HepG2 (cell line): ENCODE measurements around the gene PSMD2. TPM values are rescaled to one million over a fixed set of nuclear protein-coding genes. Genes with fewer than 3 reads are reported as not detected.
A peak's percentile ranks its signal among the peaks of the same experiment; 100 is the strongest.

Experiments used
- ARID2 ChIP-seq: sonication (generic); formaldehyde crosslinking; IDR thresholded peaks from 2 replicates; pipeline ENCODE4 v1.8.1; 2022; ENCODE audit warnings: mild to moderate bottlenecking, missing genetic modification reagents, borderline replicate concordance
- CBFB ChIP-seq: sonication (generic); formaldehyde crosslinking; IDR thresholded peaks from 2 replicates; pipeline ENCODE4 v1.4.0; 2020; ENCODE audit warnings: missing genetic modification reagents
- CCDC6 ChIP-seq: sonication (generic); formaldehyde crosslinking; IDR thresholded peaks from 2 replicates; pipeline ENCODE4 v1.8.1; 2022; ENCODE audit warnings: mild to moderate bottlenecking, missing genetic modification reagents, moderate library complexity
- KMT2A ChIP-seq: sonication (generic); formaldehyde crosslinking; IDR thresholded peaks from 2 replicates; pipeline ENCODE4 v1.4.0; 2020; ENCODE audit warnings: missing genetic modification reagents
- MIER2 ChIP-seq: IDR thresholded peaks from 2 replicates; pipeline ENCODE4 v1.6.1; 2016; ENCODE audit warnings: missing biosample characterization, missing genetic modification reagents
- MXD4 ChIP-seq: IDR thresholded peaks from 2 replicates; pipeline ENCODE4 v1.6.1; 2016; ENCODE audit warnings: mild to moderate bottlenecking, missing biosample characterization, missing genetic modification reagents
- NFIB ChIP-seq: sonication (generic); formaldehyde crosslinking; IDR thresholded peaks from 2 replicates; pipeline ENCODE4 v1.9.0; 2021; ENCODE audit warnings: missing genetic modification reagents, mild to moderate bottlenecking, borderline replicate concordance
- PHF20 ChIP-seq: sonication (generic); formaldehyde crosslinking; IDR thresholded peaks from 2 replicates; pipeline ENCODE4 v1.5.0; 2020; ENCODE audit warnings: mild to moderate bottlenecking, missing genetic modification reagents
- POLR2A ChIP-seq, 2 experiments: IDR thresholded peaks; 2 replicates each; pipeline ENCODE4 v1.6.1; 2011; ENCODE audit warnings: low read depth in 2 of 2, low read length in 2 of 2, mild to moderate bottlenecking in 1 of 2, moderate library complexity in 1 of 2; ENCODE audit not compliant: insufficient read depth in 1 of 2
- SP5 ChIP-seq: IDR thresholded peaks from 2 replicates; pipeline ENCODE4 v1.6.1; 2016; ENCODE audit warnings: low read depth, borderline replicate concordance
- SPEN ChIP-seq: sonication (generic); formaldehyde crosslinking; IDR thresholded peaks from 2 replicates; pipeline ENCODE4 v1.5.1; 2020; ENCODE audit warnings: low read depth, mild to moderate bottlenecking, missing genetic modification reagents
- ZNF138 ChIP-seq: sonication (generic); formaldehyde crosslinking; IDR thresholded peaks from 2 replicates; pipeline ENCODE4 v1.5.0; 2020; ENCODE audit warnings: mild to moderate bottlenecking, low read depth, missing genetic modification reagents
- ZNF17 ChIP-seq: sonication (generic); formaldehyde crosslinking; IDR thresholded peaks from 2 replicates; pipeline ENCODE4 v1.5.0; 2020; ENCODE audit warnings: mild to moderate bottlenecking, missing genetic modification reagents
- ZNF24 ChIP-seq: fragments of 450-650 bp; IDR thresholded peaks from 2 replicates; pipeline ENCODE4 v1.6.1; 2017; ENCODE audit warnings: antibody characterized with exemption, mild to moderate bottlenecking
- ZNF510 ChIP-seq: sonication (generic); formaldehyde crosslinking; IDR thresholded peaks from 2 replicates; pipeline ENCODE4 v1.4.0; 2020; ENCODE audit warnings: low read depth, mild to moderate bottlenecking, missing genetic modification reagents
- polyA plus RNA-seq, 8 experiments: library from polyadenylated mRNA; depleted of rRNA in 3 of 8; stranded (reverse) in 7 of 8; unstranded in 1 of 8; fragments of >200 nt; fragmentation: Illumina TruSeq in 4 of 8; extraction: Trizol in 4 of 8; gene quantifications; 2 replicates each; pipeline versions ENCODE4 v1.2.1 to v1.2.3, GENCODE V29; 2011 to 2016; ENCODE audit warnings: low read depth in 4 of 8, missing spikeins in 1 of 8, mixed read lengths in 1 of 8; ENCODE audit not compliant: insufficient read depth in 1 of 8
- total RNA-seq, 5 experiments: library from RNA; depleted of rRNA; stranded (reverse); fragments of >200 nt; fragmentation: Illumina TruSeq; extraction: Trizol; gene quantifications; 2 replicates each; pipeline ENCODE4 v1.2.3, GENCODE V29; 2016; ENCODE audit warnings: low read depth in 1 of 5
- TF ChIP-seq, protein P1 (sequence below): sonication (generic); formaldehyde crosslinking; IDR thresholded peaks from 2 replicates; pipeline ENCODE4 v1.5.0; 2020; ENCODE audit warnings: missing genetic modification reagents, mild to moderate bottlenecking, borderline replicate concordance
- TF ChIP-seq, protein P2 (sequence below): sonication (generic); formaldehyde crosslinking; IDR thresholded peaks from 2 replicates; pipeline ENCODE4 v1.4.0; 2020; ENCODE audit warnings: missing genetic modification reagents, borderline replicate concordance
- TF ChIP-seq, protein P3 (sequence below): sonication (generic); formaldehyde crosslinking; IDR thresholded peaks from 2 replicates; pipeline ENCODE4 v1.4.0; 2020; ENCODE audit warnings: missing genetic modification reagents, borderline replicate concordance
- TF ChIP-seq, protein P4 (sequence below): sonication (generic); formaldehyde crosslinking; IDR thresholded peaks from 2 replicates; pipeline ENCODE4 v1.5.0; 2020; ENCODE audit warnings: missing genetic modification reagents
- TF ChIP-seq, protein P5 (sequence below): sonication (generic); formaldehyde crosslinking; IDR thresholded peaks from 2 replicates; pipeline ENCODE4 v1.5.0; 2020; ENCODE audit warnings: mild to moderate bottlenecking, missing genetic modification reagents, moderate library complexity

PSMD2 gene
- total and polyA plus RNA-seq, 2 of the 13 experiments (the other 11 are each of a cell fraction or from before 2014, with no cell fraction given): 125 to 200 TPM

DNA sequence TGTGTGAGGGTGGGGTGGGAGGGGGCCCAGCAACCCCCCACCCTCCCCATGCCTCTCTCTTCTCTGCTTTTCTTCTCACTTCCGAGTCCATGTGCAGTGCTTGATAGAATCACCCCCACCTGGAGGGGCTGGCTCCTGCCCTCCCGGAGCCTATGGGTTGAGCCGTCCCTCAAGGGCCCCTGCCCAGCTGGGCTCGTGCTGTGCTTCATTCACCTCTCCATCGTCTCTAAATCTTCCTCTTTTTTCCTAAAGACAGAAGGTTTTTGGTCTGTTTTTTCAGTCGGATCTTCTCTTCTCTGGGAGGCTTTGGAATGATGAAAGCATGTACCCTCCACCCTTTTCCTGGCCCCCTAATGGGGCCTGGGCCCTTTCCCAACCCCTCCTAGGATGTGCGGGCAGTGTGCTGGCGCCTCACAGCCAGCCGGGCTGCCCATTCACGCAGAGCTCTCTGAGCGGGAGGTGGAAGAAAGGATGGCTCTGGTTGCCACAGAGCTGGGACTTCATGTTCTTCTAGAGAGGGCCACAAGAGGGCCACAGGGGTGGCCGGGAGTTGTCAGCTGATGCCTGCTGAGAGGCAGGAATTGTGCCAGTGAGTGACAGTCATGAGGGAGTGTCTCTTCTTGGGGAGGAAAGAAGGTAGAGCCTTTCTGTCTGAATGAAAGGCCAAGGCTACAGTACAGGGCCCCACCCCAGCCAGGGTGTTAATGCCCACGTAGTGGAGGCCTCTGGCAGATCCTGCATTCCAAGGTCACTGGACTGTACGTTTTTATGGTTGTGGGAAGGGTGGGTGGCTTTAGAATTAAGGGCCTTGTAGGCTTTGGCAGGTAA, 46.5 kb downstream of the PSMD2 start (continued):
- TF ChIP-seq, protein P1, sequence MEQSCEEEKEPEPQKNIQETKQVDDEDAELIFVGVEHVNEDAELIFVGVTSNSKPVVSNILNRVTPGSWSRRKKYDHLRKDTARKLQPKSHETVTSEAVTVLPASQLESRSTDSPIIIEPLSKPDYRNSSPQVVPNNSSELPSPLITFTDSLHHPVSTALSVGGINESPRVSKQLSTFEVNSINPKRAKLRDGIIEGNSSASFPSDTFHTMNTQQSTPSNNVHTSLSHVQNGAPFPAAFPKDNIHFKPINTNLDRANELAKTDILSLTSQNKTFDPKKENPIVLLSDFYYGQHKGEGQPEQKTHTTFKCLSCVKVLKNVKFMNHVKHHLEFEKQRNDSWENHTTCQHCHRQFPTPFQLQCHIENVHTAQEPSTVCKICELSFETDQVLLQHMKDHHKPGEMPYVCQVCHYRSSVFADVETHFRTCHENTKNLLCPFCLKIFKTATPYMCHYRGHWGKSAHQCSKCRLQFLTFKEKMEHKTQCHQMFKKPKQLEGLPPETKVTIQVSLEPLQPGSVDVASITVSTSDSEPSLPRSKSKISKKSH (CRISPR knock-in tag): no peak
- TF ChIP-seq ARID2 (CRISPR knock-in tag) (no peak), CBFB (CRISPR knock-in tag) (0 out of 2 replicates have a peak, but pooled peaks have one; percentile 25), ZNF510 (CRISPR knock-in tag) (no peak), KMT2A (CRISPR knock-in tag) (no peak), SPEN (CRISPR knock-in tag) (0 out of 2 replicates have a peak, but pooled peaks have one; percentile 37), PHF20 (CRISPR knock-in tag) (no peak), ZNF24 (no peak), POLR2A (IDR thresholded peaks at IDR 0.05; ENCODE audit: insufficient read depth in 1 of 2, low read depth in 2 of 2, low read length in 2 of 2) (no peak), SP5 (0 out of 2 replicates have a peak, but pooled peaks have one; percentile 21), NFIB (CRISPR knock-in tag) (no peak), MXD4 (CRISPR knock-in tag) (no peak), ZNF138 (CRISPR knock-in tag) (no peak), CCDC6 (CRISPR knock-in tag) (no peak), ZNF17 (CRISPR knock-in tag) (no peak), MIER2 (CRISPR knock-in tag) (no peak)
- TF ChIP-seq, protein P2, sequence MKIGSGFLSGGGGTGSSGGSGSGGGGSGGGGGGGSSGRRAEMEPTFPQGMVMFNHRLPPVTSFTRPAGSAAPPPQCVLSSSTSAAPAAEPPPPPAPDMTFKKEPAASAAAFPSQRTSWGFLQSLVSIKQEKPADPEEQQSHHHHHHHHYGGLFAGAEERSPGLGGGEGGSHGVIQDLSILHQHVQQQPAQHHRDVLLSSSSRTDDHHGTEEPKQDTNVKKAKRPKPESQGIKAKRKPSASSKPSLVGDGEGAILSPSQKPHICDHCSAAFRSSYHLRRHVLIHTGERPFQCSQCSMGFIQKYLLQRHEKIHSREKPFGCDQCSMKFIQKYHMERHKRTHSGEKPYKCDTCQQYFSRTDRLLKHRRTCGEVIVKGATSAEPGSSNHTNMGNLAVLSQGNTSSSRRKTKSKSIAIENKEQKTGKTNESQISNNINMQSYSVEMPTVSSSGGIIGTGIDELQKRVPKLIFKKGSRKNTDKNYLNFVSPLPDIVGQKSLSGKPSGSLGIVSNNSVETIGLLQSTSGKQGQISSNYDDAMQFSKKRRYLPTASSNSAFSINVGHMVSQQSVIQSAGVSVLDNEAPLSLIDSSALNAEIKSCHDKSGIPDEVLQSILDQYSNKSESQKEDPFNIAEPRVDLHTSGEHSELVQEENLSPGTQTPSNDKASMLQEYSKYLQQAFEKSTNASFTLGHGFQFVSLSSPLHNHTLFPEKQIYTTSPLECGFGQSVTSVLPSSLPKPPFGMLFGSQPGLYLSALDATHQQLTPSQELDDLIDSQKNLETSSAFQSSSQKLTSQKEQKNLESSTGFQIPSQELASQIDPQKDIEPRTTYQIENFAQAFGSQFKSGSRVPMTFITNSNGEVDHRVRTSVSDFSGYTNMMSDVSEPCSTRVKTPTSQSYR (CRISPR knock-in tag): no peak
- TF ChIP-seq, protein P3, sequence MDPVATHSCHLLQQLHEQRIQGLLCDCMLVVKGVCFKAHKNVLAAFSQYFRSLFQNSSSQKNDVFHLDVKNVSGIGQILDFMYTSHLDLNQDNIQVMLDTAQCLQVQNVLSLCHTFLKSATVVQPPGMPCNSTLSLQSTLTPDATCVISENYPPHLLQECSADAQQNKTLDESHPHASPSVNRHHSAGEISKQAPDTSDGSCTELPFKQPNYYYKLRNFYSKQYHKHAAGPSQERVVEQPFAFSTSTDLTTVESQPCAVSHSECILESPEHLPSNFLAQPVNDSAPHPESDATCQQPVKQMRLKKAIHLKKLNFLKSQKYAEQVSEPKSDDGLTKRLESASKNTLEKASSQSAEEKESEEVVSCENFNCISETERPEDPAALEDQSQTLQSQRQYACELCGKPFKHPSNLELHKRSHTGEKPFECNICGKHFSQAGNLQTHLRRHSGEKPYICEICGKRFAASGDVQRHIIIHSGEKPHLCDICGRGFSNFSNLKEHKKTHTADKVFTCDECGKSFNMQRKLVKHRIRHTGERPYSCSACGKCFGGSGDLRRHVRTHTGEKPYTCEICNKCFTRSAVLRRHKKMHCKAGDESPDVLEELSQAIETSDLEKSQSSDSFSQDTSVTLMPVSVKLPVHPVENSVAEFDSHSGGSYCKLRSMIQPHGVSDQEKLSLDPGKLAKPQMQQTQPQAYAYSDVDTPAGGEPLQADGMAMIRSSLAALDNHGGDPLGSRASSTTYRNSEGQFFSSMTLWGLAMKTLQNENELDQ (CRISPR knock-in tag): no peak
- TF ChIP-seq, protein P4, sequence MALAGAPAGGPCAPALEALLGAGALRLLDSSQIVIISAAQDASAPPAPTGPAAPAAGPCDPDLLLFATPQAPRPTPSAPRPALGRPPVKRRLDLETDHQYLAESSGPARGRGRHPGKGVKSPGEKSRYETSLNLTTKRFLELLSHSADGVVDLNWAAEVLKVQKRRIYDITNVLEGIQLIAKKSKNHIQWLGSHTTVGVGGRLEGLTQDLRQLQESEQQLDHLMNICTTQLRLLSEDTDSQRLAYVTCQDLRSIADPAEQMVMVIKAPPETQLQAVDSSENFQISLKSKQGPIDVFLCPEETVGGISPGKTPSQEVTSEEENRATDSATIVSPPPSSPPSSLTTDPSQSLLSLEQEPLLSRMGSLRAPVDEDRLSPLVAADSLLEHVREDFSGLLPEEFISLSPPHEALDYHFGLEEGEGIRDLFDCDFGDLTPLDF (CRISPR knock-in tag): no peak
- TF ChIP-seq, protein P5, sequence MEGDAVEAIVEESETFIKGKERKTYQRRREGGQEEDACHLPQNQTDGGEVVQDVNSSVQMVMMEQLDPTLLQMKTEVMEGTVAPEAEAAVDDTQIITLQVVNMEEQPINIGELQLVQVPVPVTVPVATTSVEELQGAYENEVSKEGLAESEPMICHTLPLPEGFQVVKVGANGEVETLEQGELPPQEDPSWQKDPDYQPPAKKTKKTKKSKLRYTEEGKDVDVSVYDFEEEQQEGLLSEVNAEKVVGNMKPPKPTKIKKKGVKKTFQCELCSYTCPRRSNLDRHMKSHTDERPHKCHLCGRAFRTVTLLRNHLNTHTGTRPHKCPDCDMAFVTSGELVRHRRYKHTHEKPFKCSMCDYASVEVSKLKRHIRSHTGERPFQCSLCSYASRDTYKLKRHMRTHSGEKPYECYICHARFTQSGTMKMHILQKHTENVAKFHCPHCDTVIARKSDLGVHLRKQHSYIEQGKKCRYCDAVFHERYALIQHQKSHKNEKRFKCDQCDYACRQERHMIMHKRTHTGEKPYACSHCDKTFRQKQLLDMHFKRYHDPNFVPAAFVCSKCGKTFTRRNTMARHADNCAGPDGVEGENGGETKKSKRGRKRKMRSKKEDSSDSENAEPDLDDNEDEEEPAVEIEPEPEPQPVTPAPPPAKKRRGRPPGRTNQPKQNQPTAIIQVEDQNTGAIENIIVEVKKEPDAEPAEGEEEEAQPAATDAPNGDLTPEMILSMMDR (CRISPR knock-in tag): peak; percentile 73
